Gastrocnemius medialis (tissue), 4 donors: Measurements from ENCODE around the gene ATXN7L1.

Experiments
- POLR2A ChIP-seq, 2 donors: fragments of 450-650 bp; IDR thresholded peaks; one replicate each; pipeline ENCODE4 v1.6.1; 2017; ENCODE audit warnings: antibody characterized with exemption in 2 of 2, mild to moderate bottlenecking in 2 of 2, moderate library complexity in 2 of 2
- TF ChIP-seq, protein P1 (sequence below), 5 experiments: fragments of 450-650 bp in 3 of 5; fragments of 200-600 bp in 2 of 5; sonication (generic) in 2 of 5; IDR thresholded peaks in 4 of 5; conservative IDR thresholded peaks in 1 of 5; 1 replicate in 4 of 5; 2 replicates in 1 of 5; pipeline ENCODE4 v1.5.1; 2016 to 2019; ENCODE audit warnings: antibody characterized with exemption in 5 of 5, mild to moderate bottlenecking in 3 of 5, moderate library complexity in 3 of 5

DNA sequence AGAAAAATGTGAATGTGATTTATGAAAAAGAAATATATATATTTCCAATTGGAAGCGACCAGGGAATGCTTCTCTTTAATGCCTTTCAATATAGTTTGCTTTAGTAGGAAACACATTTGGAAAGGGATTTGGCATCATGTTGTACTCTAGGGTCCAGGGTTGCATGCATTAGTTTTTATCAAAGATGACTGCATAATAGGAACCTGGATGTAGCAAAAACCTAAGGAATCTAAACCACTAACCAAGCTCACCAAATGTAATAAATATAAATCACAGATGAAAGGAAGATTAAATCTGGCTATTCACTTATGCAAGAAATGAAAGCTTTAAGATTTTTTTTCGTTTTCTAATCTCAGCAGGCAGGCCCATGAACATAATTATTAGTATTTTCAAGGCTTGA, 120.0 kb downstream of the ATXN7L1 start:
- TF ChIP-seq, protein P1, sequence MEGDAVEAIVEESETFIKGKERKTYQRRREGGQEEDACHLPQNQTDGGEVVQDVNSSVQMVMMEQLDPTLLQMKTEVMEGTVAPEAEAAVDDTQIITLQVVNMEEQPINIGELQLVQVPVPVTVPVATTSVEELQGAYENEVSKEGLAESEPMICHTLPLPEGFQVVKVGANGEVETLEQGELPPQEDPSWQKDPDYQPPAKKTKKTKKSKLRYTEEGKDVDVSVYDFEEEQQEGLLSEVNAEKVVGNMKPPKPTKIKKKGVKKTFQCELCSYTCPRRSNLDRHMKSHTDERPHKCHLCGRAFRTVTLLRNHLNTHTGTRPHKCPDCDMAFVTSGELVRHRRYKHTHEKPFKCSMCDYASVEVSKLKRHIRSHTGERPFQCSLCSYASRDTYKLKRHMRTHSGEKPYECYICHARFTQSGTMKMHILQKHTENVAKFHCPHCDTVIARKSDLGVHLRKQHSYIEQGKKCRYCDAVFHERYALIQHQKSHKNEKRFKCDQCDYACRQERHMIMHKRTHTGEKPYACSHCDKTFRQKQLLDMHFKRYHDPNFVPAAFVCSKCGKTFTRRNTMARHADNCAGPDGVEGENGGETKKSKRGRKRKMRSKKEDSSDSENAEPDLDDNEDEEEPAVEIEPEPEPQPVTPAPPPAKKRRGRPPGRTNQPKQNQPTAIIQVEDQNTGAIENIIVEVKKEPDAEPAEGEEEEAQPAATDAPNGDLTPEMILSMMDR (IDR thresholded peaks at IDR 0.05 in 4 of 5, conservative IDR thresholded peaks at IDR 0.05 in 1 of 5): no peak
- TF ChIP-seq POLR2A (IDR thresholded peaks at IDR 0.05): no peak
